Suprapubic skin (tissue), 4 donors: ENCODE data around the gene INSL3. TPM values are rescaled to one million over a fixed set of nuclear protein-coding genes. Genes with fewer than 3 reads are reported as not detected.

Experiments used
- DNase-seq, 2 donors: peaks; one replicate each; pipeline ENCODE4 v3.0.0-alpha.2; 2019; ENCODE audit warnings: low spot score in 2 of 2
- H3K27ac ChIP-seq: fragments of 200-600 bp; sonication (generic); one replicate; pipeline ENCODE4 v1.5.1; 2019
- H3K27me3 ChIP-seq: fragments of 200-600 bp; sonication (generic); one replicate; pipeline ENCODE4 v1.5.1; 2019
- H3K36me3 ChIP-seq: fragments of 200-600 bp; sonication (generic); one replicate; pipeline ENCODE4 v1.5.1; 2019
- H3K4me1 ChIP-seq: fragments of 200-600 bp; sonication (generic); one replicate; pipeline ENCODE4 v1.5.1; 2019
- H3K4me3 ChIP-seq: fragments of 200-600 bp; sonication (generic); one replicate; pipeline ENCODE4 v1.5.1; 2019; ENCODE audit warnings: mild to moderate bottlenecking
- H3K9me3 ChIP-seq: fragments of 200-600 bp; sonication (generic); one replicate; pipeline ENCODE4 v1.5.1; 2019
- CTCF ChIP-seq, 2 donors: fragments of 200-600 bp in 1 of 2; fragments of 450-650 bp in 1 of 2; sonication (generic) in 1 of 2; IDR thresholded peaks; one replicate each; pipeline ENCODE4 v1.5.1; 2016 to 2019; ENCODE audit warnings: antibody characterized with exemption in 2 of 2, mild to moderate bottlenecking in 1 of 2, moderate library complexity in 1 of 2
- EP300 ChIP-seq: sonication (generic); formaldehyde crosslinking; IDR thresholded peaks from one replicate; pipeline ENCODE4 v1.6.1; 2017; ENCODE audit warnings: antibody characterized with exemption
- POLR2A ChIP-seq, 2 donors: fragments of 450-650 bp; IDR thresholded peaks; one replicate each; pipeline ENCODE4 v1.6.1; 2017; ENCODE audit warnings: antibody characterized with exemption in 2 of 2, mild to moderate bottlenecking in 2 of 2, moderate library complexity in 2 of 2
- POLR2AphosphoS5 ChIP-seq, 3 donors: sonication (generic); formaldehyde crosslinking; IDR thresholded peaks; one replicate each; pipeline ENCODE4 v1.6.1; 2017; ENCODE audit warnings: antibody characterized with exemption in 3 of 3
- WGBS: methylation state at CpG from one replicate; pipeline ENCODE4 v1.1.5; 2018; 5-methylcytosine and 5-hydroxymethylcytosine counted together
- total RNA-seq, 4 donors: library from RNA; depleted of rRNA; stranded (reverse); fragments of >200 nt; gene quantifications; one replicate each; pipeline ENCODE4 v1.1.0, GENCODE V29; 2016

Gene INSL3
- total RNA-seq, 4 donors from 2014 or later = not detected

- peak overlapping the region; percentile 94 for H3K4me3 ChIP-seq
Measured at GRCh38 chr19:17860331-17860992, 39.1 kb upstream of the INSL3 start.

GRCh38 chr19:17859533-17860330 lies 38.4 kb upstream of the INSL3 start, which contains the start of gene RPL18A:
TSS of gene RPL18A (plus strand) at chr19:17859910. CDS start at chr19:17859957, 47 bp downstream.
- H3K36me3 ChIP-seq = peaks cover 35% of the 10 kb centered on the region
- no peaks in the 10 kb centered on the region for H3K9me3 ChIP-seq
- WGBS = 0% methylated on average over 13 of the region's 80 CpGs
- peak; percentile 91 to 95 for TF ChIP-seq POLR2A (IDR thresholded peaks at IDR 0.05)
- peak; percentile 88 to 97 (median 92) for TF ChIP-seq POLR2AphosphoS5 (IDR thresholded peaks at IDR 0.05)
- peak; percentile 86 to 89 for TF ChIP-seq CTCF (IDR thresholded peaks at IDR 0.05)
- TF ChIP-seq EP300 = no peak
- H3K27ac ChIP-seq = peak within 1 kb of the TSS; percentile 89
- no peaks in the 10 kb centered on the region for H3K27me3 ChIP-seq
- peaks cover 28% of the 10 kb centered on the region for H3K4me1 ChIP-seq
- DNase-seq = peak; percentile 99
- peak within 1 kb of the TSS; percentile 94 for H3K4me3 ChIP-seq

More at GRCh38 chr19:17860331-17860992, 39.1 kb upstream of the INSL3 start:
- peak overlapping the region; percentile 89 for H3K27ac ChIP-seq
- TF ChIP-seq POLR2AphosphoS5 (IDR thresholded peaks at IDR 0.05) = no peak
- no peak for TF ChIP-seq EP300
- TF ChIP-seq CTCF (IDR thresholded peaks at IDR 0.05) = no peak
- no peak for TF ChIP-seq POLR2A (IDR thresholded peaks at IDR 0.05)
- H3K4me1 ChIP-seq = peaks cover 29% of the 10 kb centered on the region
- H3K36me3 ChIP-seq = peaks cover 42% of the 10 kb centered on the region
- no peak for DNase-seq
- WGBS = 0% methylated on average over 22 of the region's 22 CpGs
- H3K27me3 ChIP-seq = no peaks in the 10 kb centered on the region
- no peaks in the 10 kb centered on the region for H3K9me3 ChIP-seq

GRCh38 chr19:17855280-17856152 lies 34.2 kb upstream of the INSL3 start:
- H3K9me3 ChIP-seq = no peaks in the 10 kb centered on the region
- DNase-seq = peak; percentile 89 to 93
- no peak for TF ChIP-seq POLR2AphosphoS5 (IDR thresholded peaks at IDR 0.05)
- peak; percentile 91 to 97 for TF ChIP-seq CTCF (IDR thresholded peaks at IDR 0.05)

GRCh38 chr19:17854061-17854460 lies 32.7 kb upstream of the INSL3 start:
- no peak for DNase-seq
- Histone ChIP-seq H3K36me3 (no peaks in the 10 kb centered on the region), H3K4me3 (no peak overlapping the region), H3K27ac (no peak overlapping the region), H3K27me3 (no peaks in the 10 kb centered on the region), H3K4me1 (peaks cover 2% of the 10 kb centered on the region), H3K9me3 (no peaks in the 10 kb centered on the region)
- 72% methylated on average over 6 of the region's 6 CpGs for WGBS
- TF ChIP-seq POLR2AphosphoS5 (IDR thresholded peaks at IDR 0.05) = no peak
- TF ChIP-seq POLR2A (IDR thresholded peaks at IDR 0.05) = no peak

More at GRCh38 chr19:17855280-17856152, 34.2 kb upstream of the INSL3 start:
- no peak overlapping the region for H3K27ac ChIP-seq
- H3K36me3 ChIP-seq = no peaks in the 10 kb centered on the region
- WGBS = 13% methylated on average over 29 of the region's 29 CpGs
- H3K4me1 ChIP-seq = peaks cover 8% of the 10 kb centered on the region
- no peak overlapping the region for H3K4me3 ChIP-seq
- H3K27me3 ChIP-seq = no peaks in the 10 kb centered on the region

- no peak for DNase-seq
- WGBS = 59% methylated on average over 14 of the region's 14 CpGs
- peaks cover 20% of the 10 kb centered on the region for H3K4me1 ChIP-seq
- H3K9me3 ChIP-seq = no peaks in the 10 kb centered on the region
- peak overlapping the region; percentile 68 for H3K27ac ChIP-seq
- no peak for TF ChIP-seq EP300
- TF ChIP-seq POLR2A (IDR thresholded peaks at IDR 0.05) = no peak
- no peak for TF ChIP-seq POLR2AphosphoS5 (IDR thresholded peaks at IDR 0.05)
- TF ChIP-seq CTCF (IDR thresholded peaks at IDR 0.05) = no peak
- no peaks in the 10 kb centered on the region for H3K27me3 ChIP-seq
- H3K36me3 ChIP-seq = no peaks in the 10 kb centered on the region
- no peak overlapping the region for H3K4me3 ChIP-seq
Measured at GRCh38 chr19:17848595-17849292, 27.4 kb upstream of the INSL3 start.
